ENCODE measurements around the gene PRPSAP2. TPM values are rescaled to one million over a fixed set of nuclear protein-coding genes. Genes with fewer than 3 reads are reported as not detected.

The PRPSAP2 gene
- total RNA-seq, 6 donors from 2014 or later = 16.6 to 39.8 (median 29.2) TPM

DNA sequence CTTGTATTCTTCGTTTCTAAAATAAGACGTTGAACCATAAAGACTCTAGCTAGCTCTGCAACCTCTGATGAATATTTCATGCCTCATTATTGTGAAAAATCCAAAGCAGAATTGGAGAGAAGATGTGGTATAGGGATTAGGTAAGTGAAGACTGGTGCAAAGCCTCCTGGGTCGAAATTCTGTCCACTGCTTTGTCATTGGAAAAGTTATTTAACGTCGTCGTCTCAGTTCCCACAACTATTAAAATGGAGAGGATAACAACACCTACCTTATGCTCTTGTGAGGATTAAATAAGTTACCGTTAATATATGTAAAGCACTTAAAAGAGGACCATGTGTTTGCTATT is 1.4 kb upstream of the PRPSAP2 start:
- TF ChIP-seq EP300 (IDR thresholded peaks at IDR 0.05) (no peak), POLR2AphosphoS5 (IDR thresholded peaks at IDR 0.05) (no peak), POLR2A (IDR thresholded peaks at IDR 0.05) (no peak)
- TF ChIP-seq, protein P1, sequence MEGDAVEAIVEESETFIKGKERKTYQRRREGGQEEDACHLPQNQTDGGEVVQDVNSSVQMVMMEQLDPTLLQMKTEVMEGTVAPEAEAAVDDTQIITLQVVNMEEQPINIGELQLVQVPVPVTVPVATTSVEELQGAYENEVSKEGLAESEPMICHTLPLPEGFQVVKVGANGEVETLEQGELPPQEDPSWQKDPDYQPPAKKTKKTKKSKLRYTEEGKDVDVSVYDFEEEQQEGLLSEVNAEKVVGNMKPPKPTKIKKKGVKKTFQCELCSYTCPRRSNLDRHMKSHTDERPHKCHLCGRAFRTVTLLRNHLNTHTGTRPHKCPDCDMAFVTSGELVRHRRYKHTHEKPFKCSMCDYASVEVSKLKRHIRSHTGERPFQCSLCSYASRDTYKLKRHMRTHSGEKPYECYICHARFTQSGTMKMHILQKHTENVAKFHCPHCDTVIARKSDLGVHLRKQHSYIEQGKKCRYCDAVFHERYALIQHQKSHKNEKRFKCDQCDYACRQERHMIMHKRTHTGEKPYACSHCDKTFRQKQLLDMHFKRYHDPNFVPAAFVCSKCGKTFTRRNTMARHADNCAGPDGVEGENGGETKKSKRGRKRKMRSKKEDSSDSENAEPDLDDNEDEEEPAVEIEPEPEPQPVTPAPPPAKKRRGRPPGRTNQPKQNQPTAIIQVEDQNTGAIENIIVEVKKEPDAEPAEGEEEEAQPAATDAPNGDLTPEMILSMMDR (IDR thresholded peaks at IDR 0.05) = no peak
- H3K27ac ChIP-seq = peak overlapping the region; percentile 55 to 85 (median 76)
- DNase-seq (no peak), ATAC-seq (ENCODE audit: low FRiP score in 2 of 2) (no peak)
- no peaks in the 10 kb centered on the region for H3K9me3 ChIP-seq
- WGBS, 2 donors = 6 to 9% methylated on average over 7 of the region's 7 CpGs
- no peaks in the 10 kb centered on the region for H3K36me3 ChIP-seq
- no peaks in the 10 kb centered on the region for H3K27me3 ChIP-seq
- H3K4me3 ChIP-seq = peak overlapping the region; percentile 19 to 57 (median 50)
- H3K4me1 ChIP-seq = peaks cover 19 to 44% (median 22%) of the 10 kb centered on the region in 4 donors

- Histone ChIP-seq H3K27me3 (no peaks in the 10 kb centered on the region), H3K4me3 (peak overlapping the region; percentile 53 to 95 (median 78)), H3K9me3 (no peaks in the 10 kb centered on the region), H3K27ac (peak overlapping the region; percentile 90 to 96 (median 94)), H3K4me1 (peaks cover 19 to 44% (median 22%) of the 10 kb centered on the region in 4 donors), H3K36me3 (no peaks in the 10 kb centered on the region)
- ATAC-seq (ENCODE audit: low FRiP score in 2 of 2) (no peak), DNase-seq (no peak)
- TF ChIP-seq POLR2A (IDR thresholded peaks at IDR 0.05) = no peak
- no peak for TF ChIP-seq POLR2AphosphoS5 (IDR thresholded peaks at IDR 0.05)
- TF ChIP-seq, protein P1 (IDR thresholded peaks at IDR 0.05) = no peak
- TF ChIP-seq EP300 (IDR thresholded peaks at IDR 0.05) = no peak
- WGBS, 2 donors = 12 to 22% methylated on average over 11 to 12 of the region's 12 CpGs
These were observed 775 bp downstream of the PRPSAP2 start for GRCh38 chr17:18858567-18859245.

- peak overlapping the region in 2 of 4 donors; percentile 67 to 95 for H3K4me3 ChIP-seq
- H3K27me3 ChIP-seq = no peaks in the 10 kb centered on the region
- H3K27ac ChIP-seq = peak overlapping the region in 1 of 4 donors; percentile 96
- ATAC-seq (ENCODE audit: low FRiP score in 2 of 2) = no peak
- WGBS, 2 donors = 48 to 60% methylated on average over 4 of the region's 4 CpGs
- no peaks in the 10 kb centered on the region for H3K36me3 ChIP-seq
- TF ChIP-seq, protein P1 (IDR thresholded peaks at IDR 0.05) = no peak
- no peak for TF ChIP-seq POLR2AphosphoS5 (IDR thresholded peaks at IDR 0.05)
- no peak for TF ChIP-seq EP300 (IDR thresholded peaks at IDR 0.05)
- no peak for TF ChIP-seq POLR2A (IDR thresholded peaks at IDR 0.05)
- peaks cover 19 to 44% (median 22%) of the 10 kb centered on the region in 4 donors for H3K4me1 ChIP-seq
- no peak for DNase-seq
- no peaks in the 10 kb centered on the region for H3K9me3 ChIP-seq
These were observed 1.3 kb downstream of the PRPSAP2 start for GRCh38 chr17:18859256-18859655.

DNA sequence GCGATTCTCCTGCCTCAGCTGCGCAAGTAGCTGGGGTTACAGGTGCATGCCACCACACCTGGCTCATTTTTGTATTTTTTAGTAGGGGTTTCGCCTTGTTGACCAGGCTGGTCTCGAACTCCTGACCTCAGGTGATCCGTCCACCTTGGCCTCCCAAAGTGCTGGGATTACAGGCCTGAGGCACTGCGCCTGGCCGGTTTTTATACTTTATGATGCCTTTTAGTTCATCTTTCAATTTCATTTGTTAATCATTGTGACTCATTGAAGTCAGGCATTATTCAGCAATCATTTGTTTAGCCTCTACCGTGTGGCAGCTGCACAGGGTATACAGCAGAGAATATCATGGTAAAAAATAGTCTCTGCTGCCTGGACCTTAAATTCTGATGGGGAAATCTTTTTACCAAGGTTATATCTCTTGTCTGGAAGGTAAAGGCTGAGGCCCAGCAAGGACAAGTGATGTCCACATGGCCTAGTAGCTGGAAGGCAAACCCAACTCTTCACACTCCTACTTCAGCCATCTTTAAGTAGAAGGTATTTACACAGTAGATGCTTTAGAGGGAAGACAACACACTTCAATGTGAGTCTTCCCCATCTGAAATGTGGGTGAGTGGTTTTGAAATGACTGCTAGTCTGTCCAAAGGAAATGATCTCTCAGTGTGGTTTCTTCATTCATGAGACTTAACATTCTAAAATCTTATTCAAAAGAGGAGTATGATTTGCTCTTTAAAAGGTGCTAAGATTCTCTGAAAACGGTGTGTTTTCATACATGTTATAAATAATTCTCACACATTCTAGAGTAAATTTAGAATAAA is 2.4 kb downstream of the PRPSAP2 start:
- TF ChIP-seq POLR2AphosphoS5 (IDR thresholded peaks at IDR 0.05) (no peak), EP300 (IDR thresholded peaks at IDR 0.05) (no peak), POLR2A (IDR thresholded peaks at IDR 0.05) (no peak)
- TF ChIP-seq, protein P1 (IDR thresholded peaks at IDR 0.05) = no peak
- ATAC-seq (ENCODE audit: low FRiP score in 2 of 2) = no peak
- WGBS, 2 donors = 88 to 93% methylated on average over 9 of the region's 9 CpGs
- Histone ChIP-seq H3K27ac (no peak overlapping the region), H3K27me3 (no peaks in the 10 kb centered on the region), H3K9me3 (no peaks in the 10 kb centered on the region), H3K4me1 (peaks cover 15 to 40% (median 21%) of the 10 kb centered on the region in 4 donors), H3K4me3 (no peak overlapping the region), H3K36me3 (no peaks in the 10 kb centered on the region)
- DNase-seq = no peak

All from upper lobe of left lung (tissue), 6 donors.